Smooth muscle cell (in vitro differentiated cells): Measurements from ENCODE around the gene VAV2. TPM values are rescaled to one million over a fixed set of nuclear protein-coding genes. Genes with fewer than 3 reads are reported as not detected.

ENCODE experiments used
- DNase-seq: peaks from one replicate; lab custom pipeline; 2025; ENCODE audit not compliant: unreplicated experiment; lab: John Stamatoyannopoulos, UW
- H2AFZ ChIP-seq: fragments of 200-600 bp; sonication (generic); 2 replicates; pipeline ENCODE4 v1.6.0; 2016; ENCODE audit warnings: antibody characterized with exemption, low read depth, mild to moderate bottlenecking
- H3F3A ChIP-seq: fragments of 200-600 bp; sonication (generic); 2 replicates; pipeline ENCODE4 v1.6.0; 2017; ENCODE audit warnings: antibody characterized with exemption, low read depth
- H3K27ac ChIP-seq: fragments of 200-600 bp; sonication (generic); 2 replicates; pipeline ENCODE4 v1.5.1; 2016; ENCODE audit warnings: low read depth, mild to moderate bottlenecking
- H3K27me3 ChIP-seq: fragments of 200-600 bp; sonication (generic); 2 replicates; pipeline ENCODE4 v1.6.1; 2016; ENCODE audit warnings: low read depth, mild to moderate bottlenecking
- H3K36me3 ChIP-seq: fragments of 200-600 bp; sonication (generic); 2 replicates; pipeline ENCODE4 v1.5.1; 2016; ENCODE audit warnings: low read depth
- H3K4me1 ChIP-seq: fragments of 200-600 bp; sonication (generic); 2 replicates; pipeline ENCODE4 v1.5.1; 2016; ENCODE audit warnings: low read depth
- H3K4me2 ChIP-seq: fragments of 200-600 bp; sonication (generic); 2 replicates; pipeline ENCODE4 v1.6.0; 2016; ENCODE audit warnings: mild to moderate bottlenecking
- H3K4me3 ChIP-seq: fragments of 200-600 bp; sonication (generic); 2 replicates; pipeline ENCODE4 v1.5.1; 2016; ENCODE audit warnings: mild to moderate bottlenecking
- H3K79me2 ChIP-seq: fragments of 200-600 bp; sonication (generic); 2 replicates; pipeline ENCODE4 v1.6.0; 2016; ENCODE audit warnings: low read depth, mild to moderate bottlenecking
- H3K9ac ChIP-seq: fragments of 200-600 bp; sonication (generic); 2 replicates; pipeline ENCODE4 v1.6.0; 2016; ENCODE audit warnings: low read depth
- H3K9me3 ChIP-seq: fragments of 200-600 bp; sonication (generic); replicated peaks from 2 replicates; pipeline ENCODE4 v1.5.1; 2016; ENCODE audit warnings: low read depth
- H4K20me1 ChIP-seq: fragments of 200-600 bp; sonication (generic); 2 replicates; pipeline ENCODE4 v1.6.0; 2016; ENCODE audit warnings: low read depth
- CTCF ChIP-seq: fragments of 200-600 bp; sonication (generic); IDR thresholded peaks from 2 replicates; pipeline ENCODE4 v1.5.1; 2017; ENCODE audit warnings: borderline replicate concordance, mild to moderate bottlenecking, antibody characterized with exemption; ENCODE audit not compliant: insufficient read depth, poor library complexity, severe bottlenecking
- WGBS: methylation state at CpG from one replicate; pipeline ENCODE4 v1.1.7; 2016; ENCODE audit warnings: low lambda C conversion rate; 5-methylcytosine and 5-hydroxymethylcytosine counted together
- polyA plus RNA-seq: library from polyadenylated mRNA; unstranded; fragments of >200 nt; fragmentation: Nextera tagmentation; extraction: Ambion mirVana; gene quantifications from 2 replicates; pipeline ENCODE4 v1.2.1, GENCODE V29; 2016
- total RNA-seq: library from RNA; depleted of rRNA; stranded (reverse); fragments of >200 nt; gene quantifications from 2 replicates; pipeline ENCODE4 v1.2.3, GENCODE V29; 2014

The VAV2 gene
- total and polyA plus RNA-seq, 2 experiments from 2014 or later, result 26.2 to 35.3 TPM

DNA sequence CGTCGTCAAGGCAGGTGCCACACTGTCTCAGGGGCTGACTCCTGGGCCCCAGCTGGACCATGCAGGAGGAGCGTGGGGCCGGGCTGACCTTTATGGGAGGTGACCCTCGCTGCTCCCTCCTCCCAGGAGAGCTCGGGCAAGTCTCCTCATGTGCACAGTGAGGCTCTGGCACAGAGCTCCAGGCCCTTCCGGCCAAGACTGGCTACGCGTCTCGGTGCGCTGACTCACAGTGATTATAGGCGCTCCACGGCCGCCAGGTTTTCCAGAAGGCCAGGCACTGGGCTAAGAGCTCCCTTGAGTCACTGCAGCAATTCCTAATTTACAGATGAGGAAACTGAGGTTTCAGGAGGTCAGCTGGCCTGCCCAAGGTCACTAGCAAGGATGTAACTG, 47.4 kb downstream of the VAV2 start:
- H4K20me1 ChIP-seq, result peaks cover 99% of the 10 kb centered on the region
- WGBS, result 70% methylated on average over 14 of the region's 14 CpGs
- no peaks in the 10 kb centered on the region for H3F3A ChIP-seq
- no peak overlapping the region for H3K9ac ChIP-seq
- peaks cover 20% of the 10 kb centered on the region for H3K4me1 ChIP-seq
- H2AFZ ChIP-seq, result no peak overlapping the region
- H3K27me3 ChIP-seq, result no peaks in the 10 kb centered on the region
- H3K4me2 ChIP-seq, result peak overlapping the region; percentile 31
- no peak overlapping the region for H3K4me3 ChIP-seq
- no peaks in the 10 kb centered on the region for H3K36me3 ChIP-seq
- H3K27ac ChIP-seq, result peak overlapping the region; percentile 62
- H3K9me3 ChIP-seq, result no peaks in the 10 kb centered on the region
- TF ChIP-seq CTCF, result no peak
- DNase-seq, result no peak
- peaks cover 96% of the 10 kb centered on the region for H3K79me2 ChIP-seq

GRCh38 chr9:133943781-133944745, 48.1 kb downstream of the VAV2 start:
- Histone ChIP-seq H3F3A (no peaks in the 10 kb centered on the region), H3K4me3 (no peak overlapping the region), H3K36me3 (no peaks in the 10 kb centered on the region), H2AFZ (no peak overlapping the region), H3K4me1 (peaks cover 22% of the 10 kb centered on the region), H3K79me2 (peaks cover 96% of the 10 kb centered on the region), H3K27ac (peak overlapping the region; percentile 62), H3K9ac (no peak overlapping the region), H3K27me3 (no peaks in the 10 kb centered on the region), H3K4me2 (peak overlapping the region; percentile 31), H3K9me3 (no peaks in the 10 kb centered on the region), H4K20me1 (peaks cover 99% of the 10 kb centered on the region)
- 90% methylated on average over 29 of the region's 30 CpGs for WGBS
- no peak for TF ChIP-seq CTCF
- no peak for DNase-seq

DNA sequence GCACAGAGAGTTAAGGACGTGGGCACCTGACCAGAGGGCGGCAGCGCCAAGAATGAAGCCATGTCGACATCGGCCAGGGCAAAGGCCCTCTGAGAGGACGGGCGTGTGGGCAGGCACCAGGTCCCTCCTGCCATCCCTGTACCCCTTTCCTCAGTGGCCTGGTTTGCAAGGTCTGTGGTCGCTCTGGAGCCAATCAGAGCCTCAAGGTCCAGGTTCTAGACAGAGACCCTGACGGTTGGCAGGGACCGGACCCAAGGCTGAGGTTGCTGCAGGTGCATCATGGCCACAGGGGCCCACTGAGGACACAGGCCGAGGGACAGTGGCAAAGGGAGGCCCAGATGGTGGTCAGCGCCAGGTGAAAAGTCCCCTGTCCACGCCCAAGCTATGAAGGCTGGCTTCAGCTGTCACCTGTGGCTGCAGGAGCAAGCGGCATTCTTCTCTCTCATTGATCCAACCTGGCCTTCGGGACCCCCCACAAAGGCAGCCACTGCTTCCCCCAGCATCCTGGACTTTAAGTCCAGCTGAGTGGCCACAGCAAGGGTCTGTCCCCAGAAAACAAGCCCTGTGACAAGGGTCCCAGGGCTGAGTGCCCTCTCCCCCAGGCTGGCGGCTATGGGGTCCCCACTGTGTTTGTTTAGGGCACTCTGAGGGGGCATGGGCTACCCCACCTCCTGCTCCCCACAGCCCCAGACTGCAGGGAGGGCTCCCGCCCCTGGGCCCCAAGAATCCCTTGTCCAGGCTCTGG, 48.9 kb downstream of the VAV2 start:
- H3K4me1 ChIP-seq, result peaks cover 24% of the 10 kb centered on the region
- WGBS, result 98% methylated on average over 17 of the region's 17 CpGs
- no peaks in the 10 kb centered on the region for H3K27me3 ChIP-seq
- TF ChIP-seq CTCF, result no peak
- peaks cover 99% of the 10 kb centered on the region for H4K20me1 ChIP-seq
- H3K4me3 ChIP-seq, result no peak overlapping the region
- H3K4me2 ChIP-seq, result no peak overlapping the region
- no peak for DNase-seq
- no peak overlapping the region for H3K9ac ChIP-seq
- H2AFZ ChIP-seq, result no peak overlapping the region
- H3F3A ChIP-seq, result no peaks in the 10 kb centered on the region
- H3K27ac ChIP-seq, result peak overlapping the region; percentile 62
- peaks cover 93% of the 10 kb centered on the region for H3K79me2 ChIP-seq
- H3K9me3 ChIP-seq, result no peaks in the 10 kb centered on the region
- H3K36me3 ChIP-seq, result no peaks in the 10 kb centered on the region
